HEK293T (cell line): ENCODE measurements around the gene RENBP.

Experiments used
- BHLHE40 ChIP-seq: fragments of 450-650 bp; IDR thresholded peaks from 2 replicates; pipeline ENCODE4 v1.6.1; 2016; ENCODE audit warnings: mild to moderate bottlenecking, moderate library complexity, borderline replicate concordance
- ELF4 ChIP-seq: fragments of 450-650 bp; IDR thresholded peaks from 2 replicates; pipeline ENCODE4 v1.6.1; 2017; ENCODE audit warnings: antibody characterized with exemption
- FOXA1 ChIP-seq: fragments of 450-650 bp; IDR thresholded peaks from 2 replicates; pipeline ENCODE4 v1.6.1; 2016; ENCODE audit warnings: mild to moderate bottlenecking
- FOXK2 ChIP-seq: fragments of 450-650 bp; IDR thresholded peaks from 2 replicates; pipeline ENCODE4 v1.6.1; 2016; ENCODE audit warnings: mild to moderate bottlenecking
- FOXM1 ChIP-seq: fragments of 450-650 bp; IDR thresholded peaks from 2 replicates; pipeline ENCODE4 v1.6.1; 2017; ENCODE audit warnings: mild to moderate bottlenecking, borderline replicate concordance
- HDGF ChIP-seq: fragments of 450-650 bp; IDR thresholded peaks from 2 replicates; pipeline ENCODE4 v1.6.1; 2017; ENCODE audit warnings: antibody characterized with exemption, borderline replicate concordance
- L3MBTL2 ChIP-seq: fragments of 450-650 bp; conservative IDR thresholded peaks from 2 replicates; pipeline ENCODE4 v1.6.1; 2016; ENCODE audit warnings: mild to moderate bottlenecking
- SP1 ChIP-seq: fragments of 450-650 bp; IDR thresholded peaks from 2 replicates; pipeline ENCODE4 v1.6.1; 2017
- SUZ12 ChIP-seq: fragments of 450-650 bp; IDR thresholded peaks from 2 replicates; pipeline ENCODE4 v1.6.1; 2016; ENCODE audit warnings: mild to moderate bottlenecking
- TARDBP ChIP-seq: fragments of 450-650 bp; IDR thresholded peaks from 2 replicates; pipeline ENCODE4 v1.6.1; 2016
- ZNF384 ChIP-seq: fragments of 450-650 bp; IDR thresholded peaks from 2 replicates; pipeline ENCODE4 v1.6.1; 2016

DNA sequence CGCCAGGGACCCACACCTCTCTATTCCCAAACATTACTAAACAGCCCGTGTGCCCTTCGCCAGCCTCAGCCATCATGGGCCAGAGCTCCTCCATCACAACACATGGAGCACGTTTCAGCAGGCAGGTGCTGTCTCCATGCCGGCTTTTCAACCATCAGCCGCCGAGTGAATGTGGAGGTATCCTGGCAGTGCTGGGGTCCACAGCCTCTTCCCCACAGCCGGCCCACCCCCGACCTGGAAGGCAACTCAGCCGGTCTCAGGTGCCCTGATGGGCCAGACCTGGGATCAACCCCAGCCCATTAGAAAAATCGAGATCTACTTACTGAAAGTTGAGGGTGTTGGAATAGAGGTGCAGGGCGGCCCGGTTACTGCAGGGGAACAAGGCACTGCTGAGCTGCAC lies 12.7 kb downstream of the RENBP start:
- TF ChIP-seq L3MBTL2 (no peak), HDGF (no peak), ELF4 (no peak), FOXA1 (no peak), SUZ12 (no peak), BHLHE40 (no peak), FOXM1 (no peak), ZNF384 (no peak), TARDBP (no peak), SP1 (no peak), FOXK2 (no peak)
